Stimulated activated naive CD8-positive, alpha-beta T cell treated with anti-CD3 and anti-CD28 coated beads, Interleukin-15, amount 100 ng/mL, for 72 hours (primary cell): ENCODE data around the gene ABCG5.

Experiments
- ATAC-seq: fragments of 150-1000 bp; cut with Tn5 transposase; 2 replicates; pipeline ENCODE4 v1.10.0; 2021; ENCODE audit warnings: mild to moderate bottlenecking, moderate library complexity
- DNase-seq, 2 donors: peaks; one replicate each; pipeline ENCODE4 v3.0.0; 2021 to 2022
- H3K27ac Mint-ChIP-seq, 2 donors: one replicate each; pipeline ENCODE4 v1.8.0; 2022; ENCODE audit warnings: mild to moderate bottlenecking in 2 of 2, mixed read lengths in 2 of 2, moderate library complexity in 2 of 2
- H3K27me3 Mint-ChIP-seq: one replicate; pipeline ENCODE4 v1.8.0; 2022; ENCODE audit warnings: mixed read lengths
- H3K4me1 Mint-ChIP-seq: one replicate; pipeline ENCODE4 v1.8.0; 2022; ENCODE audit warnings: mild to moderate bottlenecking, mixed read lengths
- H3K4me3 Mint-ChIP-seq, 2 donors: one replicate each; pipeline ENCODE4 v1.8.0; 2022; ENCODE audit warnings: mild to moderate bottlenecking in 2 of 2, mixed read lengths in 2 of 2, moderate library complexity in 1 of 2
- H3K9me3 Mint-ChIP-seq, 2 donors: one replicate each; pipeline ENCODE4 v1.8.0; 2022; ENCODE audit warnings: mixed read lengths in 2 of 2

Gene ABCG5

DNA sequence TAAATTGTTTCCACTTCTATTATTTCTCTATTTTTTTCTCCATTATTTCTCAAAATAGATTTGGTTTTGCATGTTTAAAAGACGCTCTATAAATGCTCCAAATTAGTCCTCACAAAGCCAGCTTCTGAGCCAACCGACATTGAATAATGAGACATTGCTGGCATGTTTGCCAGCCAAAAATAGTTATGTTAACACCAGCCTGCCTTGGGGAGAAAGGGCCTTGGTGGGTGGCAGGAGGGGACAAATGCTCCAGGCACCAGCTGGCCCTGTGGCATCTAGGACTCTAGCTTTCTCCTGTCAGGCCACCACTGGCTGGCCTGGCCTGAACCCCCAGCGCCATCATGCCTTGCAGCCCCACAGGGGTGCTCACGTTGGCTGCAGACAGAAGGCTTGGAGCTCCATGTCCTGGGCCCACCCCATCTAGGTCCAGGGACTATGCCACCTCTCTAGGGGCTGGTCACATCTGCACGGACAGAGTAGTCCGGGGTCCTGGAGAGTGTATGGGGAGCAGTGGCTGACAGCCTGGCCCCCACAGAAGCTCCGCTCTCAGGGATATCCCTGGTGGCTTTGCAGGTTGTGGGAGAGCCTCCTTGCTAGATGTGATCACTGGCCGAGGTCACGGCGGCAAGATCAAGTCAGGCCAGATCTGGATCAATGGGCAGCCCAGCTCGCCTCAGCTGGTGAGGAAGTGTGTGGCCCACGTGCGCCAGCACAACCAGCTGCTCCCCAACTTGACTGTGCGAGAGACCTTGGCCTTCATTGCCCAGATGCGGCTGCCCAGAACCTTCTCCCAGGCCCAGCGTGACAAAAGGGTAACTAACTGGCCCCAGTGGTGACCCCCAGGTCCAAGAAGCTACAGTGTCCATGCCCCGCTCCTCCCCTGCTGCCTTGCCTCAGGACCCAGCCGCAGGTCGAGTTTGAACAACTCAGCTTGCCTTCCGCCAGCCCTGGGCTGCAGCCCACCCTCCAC lies 12.7 kb upstream of the ABCG5 start:
- H3K27ac Mint-ChIP-seq = no peak overlapping the region
- H3K27me3 Mint-ChIP-seq = peaks cover 35% of the 10 kb centered on the region
- H3K4me3 Mint-ChIP-seq = no peak overlapping the region
- no peaks in the 10 kb centered on the region for H3K4me1 Mint-ChIP-seq
- ATAC-seq (no peak), DNase-seq (no peak)
- no peaks in the 10 kb centered on the region for H3K9me3 Mint-ChIP-seq

DNA sequence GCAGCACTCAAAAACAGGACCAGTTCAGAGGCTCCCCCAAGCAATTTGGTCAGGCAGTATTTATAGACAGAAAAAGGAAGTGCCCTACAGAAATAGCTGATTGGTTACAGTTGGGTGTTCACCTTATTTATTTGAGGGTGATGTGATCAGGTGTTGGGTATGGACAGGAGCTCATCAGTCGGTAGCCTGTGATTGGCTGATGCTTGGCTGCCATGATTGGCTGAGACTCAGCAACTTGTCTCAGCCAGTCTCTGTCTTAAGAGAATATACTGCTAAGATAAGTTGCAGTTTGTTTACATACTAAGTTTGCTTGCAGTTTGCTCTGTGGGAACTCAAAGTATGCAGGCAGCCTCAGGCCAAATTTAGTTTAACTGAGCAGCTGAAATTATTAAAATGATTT lies 9.6 kb upstream of the ABCG5 start:
- Mint-ChIP-seq H3K27ac (no peak overlapping the region), H3K4me1 (no peaks in the 10 kb centered on the region), H3K27me3 (peaks cover 16% of the 10 kb centered on the region), H3K4me3 (no peak overlapping the region), H3K9me3 (no peaks in the 10 kb centered on the region)
- DNase-seq (no peak), ATAC-seq (no peak)

DNA sequence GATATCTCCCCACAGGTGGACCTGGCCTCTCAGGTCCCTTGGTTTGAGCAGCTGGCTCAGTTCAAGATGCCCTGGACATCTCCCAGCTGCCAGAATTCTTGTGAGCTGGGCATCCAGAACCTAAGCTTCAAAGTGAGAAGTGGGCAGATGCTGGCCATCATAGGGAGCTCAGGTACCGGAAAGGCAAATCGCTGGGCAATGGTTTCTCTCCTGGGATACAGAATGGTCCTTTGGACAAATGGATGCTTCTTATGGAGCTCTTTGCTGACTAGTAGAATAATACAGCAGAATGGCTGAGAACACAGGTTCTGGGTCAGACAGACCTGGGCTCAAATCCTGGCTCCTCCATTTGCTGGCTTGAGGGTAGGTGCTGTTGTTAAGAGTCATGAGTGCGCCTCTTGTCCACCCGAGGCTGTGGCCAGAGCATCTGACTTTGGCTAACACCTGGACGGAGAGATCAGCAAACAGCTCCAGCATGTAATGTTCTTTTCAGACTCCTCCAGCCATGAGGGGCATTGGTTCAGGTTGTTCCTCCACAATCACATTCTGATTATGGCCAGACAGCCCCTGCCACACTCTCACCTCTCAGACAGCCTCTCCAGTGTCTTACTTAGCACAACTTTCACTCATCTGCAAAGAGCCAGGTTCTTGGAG lies 7.6 kb upstream of the ABCG5 start:
- no peak overlapping the region for H3K4me3 Mint-ChIP-seq

DNA sequence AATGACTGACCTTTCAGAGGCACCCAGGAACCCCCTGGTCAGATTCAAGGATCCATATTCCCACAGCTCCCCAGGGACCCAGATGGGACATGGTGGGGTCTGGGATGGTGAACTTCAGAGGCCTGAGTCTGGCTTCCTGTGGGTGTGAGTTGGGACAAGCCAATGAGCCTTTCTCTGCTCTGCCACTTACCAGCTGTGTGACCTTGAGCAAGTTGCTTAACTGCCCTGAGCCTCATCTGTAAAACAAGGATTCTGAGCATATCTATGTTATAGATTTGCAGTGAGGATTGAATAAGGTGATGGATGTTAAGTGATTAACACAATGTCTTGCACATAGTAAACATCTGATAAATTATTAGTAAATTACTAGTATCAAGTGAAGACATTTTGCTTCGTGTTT lies 6.5 kb upstream of the ABCG5 start:
- ATAC-seq = no peak
- Mint-ChIP-seq H3K27ac (no peak overlapping the region), H3K4me3 (no peak overlapping the region), H3K9me3 (no peaks in the 10 kb centered on the region), H3K4me1 (no peaks in the 10 kb centered on the region), H3K27me3 (peaks cover under 1% of the 10 kb centered on the region)
- DNase-seq = no peak

More for the DNA sequence above, 7.6 kb upstream of the ABCG5 start:
- Mint-ChIP-seq H3K9me3 (no peaks in the 10 kb centered on the region), H3K27me3 (peaks cover 4% of the 10 kb centered on the region), H3K4me1 (no peaks in the 10 kb centered on the region), H3K27ac (peak overlapping the region in 1 of 2 donors; percentile 13)
- DNase-seq (no peak), ATAC-seq (no peak)

DNA sequence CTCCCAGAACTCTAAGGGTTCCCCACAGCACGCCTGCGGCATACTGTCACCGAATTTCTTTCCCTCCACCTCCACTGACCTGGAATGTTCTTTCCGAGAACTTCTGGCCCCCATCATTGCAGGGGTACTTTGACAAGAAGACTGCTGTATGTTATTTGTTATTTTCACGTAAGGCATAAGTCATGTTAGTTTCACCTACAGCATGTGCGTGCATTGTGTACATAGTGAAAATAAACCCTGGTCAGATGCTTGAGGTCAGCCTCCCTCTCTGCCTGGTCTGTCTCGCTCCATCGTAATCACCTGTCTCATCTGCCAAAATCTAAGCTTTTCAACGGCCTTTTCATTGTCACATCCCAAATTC lies 4.2 kb upstream of the ABCG5 start:
- H3K27me3 Mint-ChIP-seq = peaks cover 7% of the 10 kb centered on the region
- DNase-seq (no peak), ATAC-seq (no peak)
- H3K27ac Mint-ChIP-seq = no peak overlapping the region
- no peaks in the 10 kb centered on the region for H3K9me3 Mint-ChIP-seq
- H3K4me3 Mint-ChIP-seq = no peak overlapping the region
- no peaks in the 10 kb centered on the region for H3K4me1 Mint-ChIP-seq

DNA sequence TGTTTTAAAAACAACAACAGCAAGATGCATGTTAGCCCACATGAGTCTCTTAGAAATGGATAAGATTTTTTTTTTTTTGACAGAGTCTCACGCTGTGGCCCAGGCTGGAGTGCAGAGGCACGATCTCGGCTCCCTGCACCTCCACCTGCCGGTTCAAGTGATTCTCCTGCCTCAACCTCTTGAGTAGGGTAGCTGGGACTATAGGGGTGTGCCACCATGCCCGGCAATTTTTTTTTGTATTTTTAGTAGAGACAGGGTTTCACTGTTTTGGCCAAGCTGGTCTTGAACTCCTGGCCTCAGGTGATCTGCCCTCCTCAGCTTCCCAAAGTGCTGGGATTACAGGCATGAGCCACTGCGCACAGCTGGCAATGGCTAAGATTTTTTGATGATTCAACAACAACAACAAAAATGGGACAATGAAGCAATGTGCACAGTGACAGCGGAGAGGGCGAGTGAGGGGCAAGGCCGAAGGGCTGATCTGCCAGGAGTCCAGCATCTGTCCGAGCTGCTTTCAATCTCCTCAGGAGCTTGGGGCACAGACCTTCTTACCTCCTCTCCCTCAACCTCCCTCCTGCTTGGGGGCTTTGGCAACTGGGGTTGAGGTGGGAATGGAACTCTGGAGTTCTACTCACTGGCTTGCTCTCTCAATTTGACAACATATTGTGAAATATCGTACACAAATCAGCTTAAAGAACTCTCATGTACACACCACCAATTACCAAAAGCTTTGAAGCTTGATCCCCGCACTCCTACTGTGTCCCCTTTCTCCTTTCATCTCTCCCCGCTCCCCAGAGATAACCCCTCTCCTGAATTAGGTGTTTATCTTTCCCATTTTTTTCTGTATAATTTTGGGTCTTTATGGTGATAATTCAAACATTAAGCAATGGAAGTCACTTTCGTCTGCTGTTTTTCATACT lies 3.6 kb upstream of the ABCG5 start:
- H3K9me3 Mint-ChIP-seq = no peaks in the 10 kb centered on the region
- DNase-seq = no peak
- H3K4me3 Mint-ChIP-seq = no peak overlapping the region
- ATAC-seq = no peak
- H3K4me1 Mint-ChIP-seq = no peaks in the 10 kb centered on the region
- peaks cover 7% of the 10 kb centered on the region for H3K27me3 Mint-ChIP-seq
- no peak overlapping the region for H3K27ac Mint-ChIP-seq

DNA sequence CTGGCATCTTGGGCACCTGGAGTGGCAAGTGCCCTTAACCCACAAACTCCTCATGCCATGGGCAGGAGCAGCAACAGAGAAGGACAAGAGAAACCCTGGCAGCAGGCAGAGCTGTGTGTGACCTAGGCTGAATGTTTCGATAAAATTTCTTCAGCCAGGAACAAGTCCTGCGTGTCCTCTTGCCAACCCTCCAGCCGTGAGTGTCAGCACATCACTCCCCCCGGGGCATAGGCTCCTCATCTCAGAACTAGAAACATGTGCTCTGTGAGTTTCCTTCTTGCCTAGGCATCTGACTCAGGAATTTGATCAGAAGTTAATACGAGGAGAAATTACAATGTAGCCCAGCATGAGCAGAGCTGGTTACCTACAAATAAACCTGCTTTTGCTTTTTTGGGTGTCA lies 2.3 kb upstream of the ABCG5 start:
- ATAC-seq (no peak), DNase-seq (no peak)
- Mint-ChIP-seq H3K27ac (no peak overlapping the region), H3K9me3 (no peaks in the 10 kb centered on the region), H3K4me1 (no peaks in the 10 kb centered on the region), H3K27me3 (peaks cover 7% of the 10 kb centered on the region), H3K4me3 (no peak overlapping the region)

DNA sequence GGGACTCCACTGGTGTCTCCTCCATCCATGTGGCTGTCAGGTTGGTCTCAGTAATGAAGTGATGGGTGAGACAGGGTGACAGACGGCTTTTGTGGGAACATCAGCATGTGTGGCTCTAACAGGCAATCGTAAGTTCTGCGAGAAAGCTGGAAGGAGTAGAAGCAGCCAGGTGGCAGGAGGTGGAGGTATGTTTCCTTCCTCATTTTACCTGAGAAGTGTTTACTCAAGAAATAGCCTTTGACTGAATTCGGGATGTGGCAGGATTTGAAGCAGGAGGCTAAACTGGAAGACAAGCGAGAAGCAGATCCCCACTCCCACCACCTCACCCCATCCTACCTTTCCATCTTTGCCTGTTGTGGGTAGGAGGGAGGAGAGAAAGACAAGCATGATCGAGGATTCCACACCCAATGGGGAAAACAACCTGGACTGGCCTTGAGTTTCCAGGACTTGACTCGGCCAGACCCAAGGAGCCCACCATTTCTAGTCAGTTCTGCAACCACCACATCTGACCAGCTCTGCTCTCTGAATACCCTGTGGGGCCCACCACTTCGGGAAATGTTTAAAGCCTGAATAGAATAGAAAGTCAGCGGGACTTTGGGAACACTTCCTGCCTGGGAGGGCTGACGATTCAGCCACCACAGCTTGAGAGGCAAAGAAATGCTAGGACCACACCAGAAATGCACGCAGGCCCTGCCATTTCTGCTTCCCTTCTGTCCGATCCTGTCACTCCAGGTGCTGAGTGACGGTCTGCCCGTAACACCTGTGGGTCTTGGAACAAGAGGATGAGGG lies 1.3 kb upstream of the ABCG5 start:
- Mint-ChIP-seq H3K27ac (peak overlapping the region in 1 of 2 donors; percentile 45), H3K27me3 (peaks cover 7% of the 10 kb centered on the region), H3K4me3 (no peak overlapping the region), H3K4me1 (no peaks in the 10 kb centered on the region), H3K9me3 (no peaks in the 10 kb centered on the region)
- DNase-seq (no peak), ATAC-seq (no peak)

DNA sequence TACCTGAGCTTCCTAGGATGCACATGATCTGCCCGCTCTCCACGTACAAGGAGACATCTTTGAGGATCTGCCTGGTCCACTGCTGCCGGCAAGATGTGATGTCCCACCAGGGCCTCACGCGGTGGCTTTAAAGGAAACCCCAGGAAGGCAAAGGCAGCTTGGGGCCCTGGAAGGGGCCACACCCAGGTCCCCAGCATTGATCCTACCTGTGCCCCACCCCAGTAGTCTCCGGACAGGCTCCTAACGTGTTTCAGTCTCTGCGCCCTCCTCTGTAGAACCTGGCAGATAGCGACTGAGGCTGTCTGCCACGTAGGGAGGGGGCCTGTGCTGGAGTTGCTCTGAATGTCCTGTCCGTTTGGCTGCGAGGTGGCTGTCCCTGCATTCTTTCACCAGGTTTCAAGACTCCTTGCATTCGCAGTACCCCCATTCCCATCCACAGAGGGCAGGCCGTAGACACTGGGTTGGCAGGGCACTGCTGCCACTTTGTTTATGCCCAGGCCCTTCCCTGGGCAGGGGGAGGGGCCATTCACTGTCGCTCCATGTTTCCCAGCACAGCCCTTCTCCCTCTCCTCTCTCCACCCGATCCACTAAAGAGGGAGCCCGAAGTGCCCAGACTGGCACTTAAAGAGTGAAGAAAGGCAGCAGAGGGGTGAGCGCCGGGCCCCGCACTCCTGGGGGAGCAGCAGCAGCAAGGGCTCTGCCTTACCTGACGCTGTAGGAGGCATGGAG lies 644 bp downstream of the ABCG5 start:
- peak overlapping the region in 1 of 2 donors; percentile 36 for H3K27ac Mint-ChIP-seq
- ATAC-seq (no peak), DNase-seq (no peak)
- no peaks in the 10 kb centered on the region for H3K9me3 Mint-ChIP-seq
- peaks cover 8% of the 10 kb centered on the region for H3K27me3 Mint-ChIP-seq
- H3K4me3 Mint-ChIP-seq = no peak overlapping the region
- no peaks in the 10 kb centered on the region for H3K4me1 Mint-ChIP-seq

DNA sequence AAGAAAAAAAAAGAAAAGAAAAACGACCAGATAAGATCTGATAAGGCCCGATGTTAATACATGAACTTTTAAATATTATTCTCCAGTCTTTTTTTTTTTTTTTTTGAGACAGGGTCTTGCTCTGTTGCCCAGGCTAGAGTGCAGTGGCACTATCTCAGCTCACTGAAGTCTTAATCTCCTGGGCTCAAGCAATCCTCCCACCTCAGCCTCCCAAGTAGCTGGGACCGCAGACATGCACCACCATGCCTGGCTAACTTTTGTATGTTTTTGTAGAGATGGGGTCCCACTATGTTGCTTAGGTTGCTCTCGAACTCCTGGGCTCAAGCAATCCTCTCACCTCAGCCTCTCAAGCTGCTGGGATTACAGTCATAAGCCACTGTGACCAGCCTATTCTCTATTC lies 1.6 kb downstream of the ABCG5 start:
- no peak overlapping the region for H3K4me3 Mint-ChIP-seq
- DNase-seq (no peak), ATAC-seq (no peak)
- H3K27me3 Mint-ChIP-seq = peaks cover 12% of the 10 kb centered on the region
- H3K4me1 Mint-ChIP-seq = no peaks in the 10 kb centered on the region
- no peaks in the 10 kb centered on the region for H3K9me3 Mint-ChIP-seq
- no peak overlapping the region for H3K27ac Mint-ChIP-seq

DNA sequence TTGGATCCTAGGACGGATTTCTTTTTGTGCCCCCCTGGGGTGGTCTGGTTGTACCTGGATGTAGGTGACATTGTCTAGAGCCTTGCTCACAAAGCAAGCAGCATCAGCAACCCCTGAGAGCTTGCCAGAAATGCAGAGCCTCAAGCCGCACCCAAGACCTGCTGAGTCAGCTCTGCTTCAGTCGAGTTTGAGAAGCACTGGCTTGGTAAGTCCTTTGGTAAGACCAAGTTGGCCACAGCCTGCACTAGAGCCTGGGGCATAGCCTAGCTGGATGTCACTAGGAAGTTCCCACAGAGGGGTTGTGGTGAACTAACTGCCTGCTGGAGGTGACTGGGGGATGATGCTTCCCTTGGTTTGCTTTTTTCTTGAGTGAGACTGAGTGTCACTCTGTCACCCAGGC lies 6.2 kb downstream of the ABCG5 start:
- ATAC-seq = no peak
- H3K4me3 Mint-ChIP-seq = no peak overlapping the region
- H3K27ac Mint-ChIP-seq = no peak overlapping the region

DNA sequence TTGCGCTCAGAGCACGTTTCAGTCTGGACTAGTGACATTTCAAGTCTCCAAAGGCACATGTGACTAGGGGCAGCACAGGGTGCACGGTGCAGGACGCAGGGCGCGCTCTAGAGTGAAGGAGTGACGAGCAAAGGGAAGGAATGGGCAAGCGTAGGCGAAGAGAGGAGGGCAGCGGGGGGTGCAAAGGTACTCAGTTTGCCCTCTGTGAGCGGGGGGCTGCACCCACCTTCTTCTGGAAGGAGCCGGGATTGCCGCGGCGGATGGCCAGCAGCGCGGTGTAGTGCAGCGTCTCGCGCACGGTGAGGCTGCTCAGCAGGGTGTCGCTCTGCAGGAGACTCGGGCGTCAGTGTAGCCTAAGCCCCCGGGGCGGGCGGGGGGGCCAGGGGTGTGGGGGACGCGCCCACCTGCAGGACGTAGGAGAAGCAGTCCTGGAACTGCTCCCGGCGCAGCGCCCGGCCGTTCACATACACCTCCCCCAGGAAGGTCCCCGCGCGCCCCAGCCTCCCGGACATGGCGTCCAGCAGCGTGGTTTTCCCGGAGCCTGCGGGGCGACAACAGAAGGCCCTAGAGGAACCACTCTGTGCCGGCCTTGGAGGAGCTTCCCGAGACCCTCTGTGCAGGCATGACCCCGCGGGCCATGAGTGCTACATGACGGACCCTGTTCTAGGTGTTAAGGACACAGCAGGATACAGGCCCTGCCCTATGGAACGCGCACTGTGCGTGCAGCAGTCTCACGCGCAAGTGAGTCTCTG lies 6.9 kb downstream of the ABCG5 start:
- peak; percentile 46 for ATAC-seq
- DNase-seq = no peak
- Mint-ChIP-seq H3K9me3 (no peaks in the 10 kb centered on the region), H3K27ac (no peak overlapping the region), H3K4me1 (peaks cover 7% of the 10 kb centered on the region), H3K4me3 (peak overlapping the region; percentile 14 to 57), H3K27me3 (peaks cover 43% of the 10 kb centered on the region)

More for the DNA sequence above, 6.2 kb downstream of the ABCG5 start:
- H3K9me3 Mint-ChIP-seq = no peaks in the 10 kb centered on the region
- no peak for DNase-seq
- H3K27me3 Mint-ChIP-seq = peaks cover 42% of the 10 kb centered on the region
- peaks cover 7% of the 10 kb centered on the region for H3K4me1 Mint-ChIP-seq

DNA sequence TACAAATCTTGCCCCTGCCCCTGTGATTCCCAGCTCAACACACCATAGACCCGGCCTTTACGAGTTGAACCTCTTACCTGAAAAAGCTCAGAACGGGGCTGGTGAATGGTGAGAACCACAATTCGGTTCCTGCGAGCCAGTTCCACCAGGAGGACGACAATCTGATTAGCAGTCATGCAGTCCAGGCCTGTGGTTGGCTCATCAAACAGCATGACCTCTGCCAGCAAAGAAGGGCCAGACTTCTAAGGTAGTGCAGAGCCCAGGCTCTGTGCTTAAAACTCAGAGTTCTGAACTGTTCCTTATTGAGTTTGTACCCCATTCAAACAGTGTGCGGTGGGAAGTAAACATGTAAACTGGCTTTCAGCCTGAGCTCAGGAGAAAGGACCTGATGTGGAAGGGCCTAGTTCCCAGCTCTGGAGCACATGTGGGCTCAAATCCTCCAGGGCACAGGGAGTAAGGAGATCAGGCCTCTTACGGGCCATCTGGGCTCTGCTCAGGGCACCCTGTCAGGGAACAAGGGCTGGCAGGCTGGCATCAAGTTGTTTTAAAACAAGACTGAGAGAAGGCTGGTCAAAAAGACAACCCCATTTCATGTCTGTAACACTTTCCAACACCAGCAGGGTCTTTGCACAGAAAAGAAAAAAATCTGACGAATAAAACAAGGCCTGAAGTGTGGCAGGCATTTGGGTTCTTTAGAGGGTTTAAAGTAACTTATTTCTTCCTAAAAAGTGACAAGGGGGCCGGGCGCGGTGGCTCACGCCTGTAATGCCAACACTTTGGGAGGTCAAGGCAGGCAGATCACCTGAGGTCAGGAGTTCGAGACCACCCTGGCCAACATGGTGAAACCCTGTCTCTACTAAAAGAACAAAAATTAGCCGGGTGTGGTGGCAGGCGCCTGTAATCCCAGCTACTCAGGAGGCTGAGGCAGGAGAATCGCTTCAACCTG lies 12.1 kb downstream of the ABCG5 start:
- Mint-ChIP-seq H3K9me3 (no peaks in the 10 kb centered on the region), H3K27ac (peak overlapping the region in 1 of 2 donors; percentile 9), H3K27me3 (peaks cover 53% of the 10 kb centered on the region), H3K4me3 (no peak overlapping the region), H3K4me1 (peaks cover 5% of the 10 kb centered on the region)
- ATAC-seq (no peak), DNase-seq (no peak)
